H1 (cell line): Measurements from ENCODE around the gene ERVFRD-1. TPM values are rescaled to one million over a fixed set of nuclear protein-coding genes. Genes with fewer than 3 reads are reported as not detected.

Source experiments
- CBX8 ChIP-seq: fragments of 300-800, 300-1000 bp; sonication (generic); IDR thresholded peaks from 2 replicates; pipeline ENCODE4 v1.7.1; 2016; ENCODE audit warnings: low read depth, low read length, borderline replicate concordance
- TCF12 ChIP-seq: IDR thresholded peaks from 2 replicates; pipeline ENCODE4 v1.6.1; 2011; ENCODE audit warnings: low read depth, mild to moderate bottlenecking, low read length
- polyA plus RNA-seq, 7 experiments: library from polyadenylated mRNA; depleted of rRNA in 3 of 7; stranded (reverse) in 5 of 7; unstranded in 2 of 7; fragments of >200 nt in 5 of 7; fragments of 200-250 nt in 2 of 7; gene quantifications; 1 replicate in 5 of 7; 2 replicates in 1 of 7; 4 replicates in 1 of 7; pipeline versions ENCODE4 v1.2.1 to v1.2.3, GENCODE V29; 2011 to 2013; ENCODE audit warnings: missing spikeins in 2 of 7, mixed read lengths in 2 of 7
- total RNA-seq: library from RNA; stranded (reverse); fragmentation: NEBNext Ultra II Directional; extraction: Animal tissue kit (Norgen Biotek cat#: 25700); gene quantifications from 2 replicates; pipeline ENCODE4 v1.2.1, GENCODE V29; 2021
- TF ChIP-seq, protein P1 (sequence below): fragments of 300-600 bp; sonication (generic); IDR thresholded peaks from 2 replicates; pipeline ENCODE4 v1.7.1; 2012; ENCODE audit warnings: low read length, moderate library complexity, mild to moderate bottlenecking, inconsistent platforms; ENCODE audit not compliant: insufficient replicate concordance

The ERVFRD-1 gene
- total and polyA plus RNA-seq, 2 of the 8 experiments (the other 6 are each of a cell fraction or from before 2014, with no cell fraction given) = not detected

DNA sequence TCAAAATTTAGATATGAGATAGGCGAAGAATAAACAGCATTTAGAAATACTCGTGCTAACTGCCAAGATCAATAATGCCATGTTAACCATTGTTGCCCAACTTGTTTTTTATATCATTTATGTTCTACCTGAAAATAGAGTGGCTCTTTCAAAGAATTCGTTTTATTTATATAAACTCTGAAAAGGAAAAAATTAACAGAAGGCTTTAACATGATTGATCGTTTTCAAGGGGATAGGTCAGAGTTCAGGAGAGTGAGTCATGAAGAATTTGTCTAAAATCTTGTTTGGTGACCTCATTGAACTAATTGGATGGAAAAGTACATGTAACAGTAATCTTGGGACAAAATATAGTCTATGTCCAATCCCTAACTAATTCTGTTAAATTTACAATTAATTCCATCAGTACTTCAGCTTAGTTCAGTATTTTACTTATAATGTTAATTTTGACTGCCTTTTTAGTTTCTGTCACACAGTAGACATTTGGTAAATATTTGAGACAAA, 56.3 kb downstream of the ERVFRD-1 start (continued):
- TF ChIP-seq, protein P1, sequence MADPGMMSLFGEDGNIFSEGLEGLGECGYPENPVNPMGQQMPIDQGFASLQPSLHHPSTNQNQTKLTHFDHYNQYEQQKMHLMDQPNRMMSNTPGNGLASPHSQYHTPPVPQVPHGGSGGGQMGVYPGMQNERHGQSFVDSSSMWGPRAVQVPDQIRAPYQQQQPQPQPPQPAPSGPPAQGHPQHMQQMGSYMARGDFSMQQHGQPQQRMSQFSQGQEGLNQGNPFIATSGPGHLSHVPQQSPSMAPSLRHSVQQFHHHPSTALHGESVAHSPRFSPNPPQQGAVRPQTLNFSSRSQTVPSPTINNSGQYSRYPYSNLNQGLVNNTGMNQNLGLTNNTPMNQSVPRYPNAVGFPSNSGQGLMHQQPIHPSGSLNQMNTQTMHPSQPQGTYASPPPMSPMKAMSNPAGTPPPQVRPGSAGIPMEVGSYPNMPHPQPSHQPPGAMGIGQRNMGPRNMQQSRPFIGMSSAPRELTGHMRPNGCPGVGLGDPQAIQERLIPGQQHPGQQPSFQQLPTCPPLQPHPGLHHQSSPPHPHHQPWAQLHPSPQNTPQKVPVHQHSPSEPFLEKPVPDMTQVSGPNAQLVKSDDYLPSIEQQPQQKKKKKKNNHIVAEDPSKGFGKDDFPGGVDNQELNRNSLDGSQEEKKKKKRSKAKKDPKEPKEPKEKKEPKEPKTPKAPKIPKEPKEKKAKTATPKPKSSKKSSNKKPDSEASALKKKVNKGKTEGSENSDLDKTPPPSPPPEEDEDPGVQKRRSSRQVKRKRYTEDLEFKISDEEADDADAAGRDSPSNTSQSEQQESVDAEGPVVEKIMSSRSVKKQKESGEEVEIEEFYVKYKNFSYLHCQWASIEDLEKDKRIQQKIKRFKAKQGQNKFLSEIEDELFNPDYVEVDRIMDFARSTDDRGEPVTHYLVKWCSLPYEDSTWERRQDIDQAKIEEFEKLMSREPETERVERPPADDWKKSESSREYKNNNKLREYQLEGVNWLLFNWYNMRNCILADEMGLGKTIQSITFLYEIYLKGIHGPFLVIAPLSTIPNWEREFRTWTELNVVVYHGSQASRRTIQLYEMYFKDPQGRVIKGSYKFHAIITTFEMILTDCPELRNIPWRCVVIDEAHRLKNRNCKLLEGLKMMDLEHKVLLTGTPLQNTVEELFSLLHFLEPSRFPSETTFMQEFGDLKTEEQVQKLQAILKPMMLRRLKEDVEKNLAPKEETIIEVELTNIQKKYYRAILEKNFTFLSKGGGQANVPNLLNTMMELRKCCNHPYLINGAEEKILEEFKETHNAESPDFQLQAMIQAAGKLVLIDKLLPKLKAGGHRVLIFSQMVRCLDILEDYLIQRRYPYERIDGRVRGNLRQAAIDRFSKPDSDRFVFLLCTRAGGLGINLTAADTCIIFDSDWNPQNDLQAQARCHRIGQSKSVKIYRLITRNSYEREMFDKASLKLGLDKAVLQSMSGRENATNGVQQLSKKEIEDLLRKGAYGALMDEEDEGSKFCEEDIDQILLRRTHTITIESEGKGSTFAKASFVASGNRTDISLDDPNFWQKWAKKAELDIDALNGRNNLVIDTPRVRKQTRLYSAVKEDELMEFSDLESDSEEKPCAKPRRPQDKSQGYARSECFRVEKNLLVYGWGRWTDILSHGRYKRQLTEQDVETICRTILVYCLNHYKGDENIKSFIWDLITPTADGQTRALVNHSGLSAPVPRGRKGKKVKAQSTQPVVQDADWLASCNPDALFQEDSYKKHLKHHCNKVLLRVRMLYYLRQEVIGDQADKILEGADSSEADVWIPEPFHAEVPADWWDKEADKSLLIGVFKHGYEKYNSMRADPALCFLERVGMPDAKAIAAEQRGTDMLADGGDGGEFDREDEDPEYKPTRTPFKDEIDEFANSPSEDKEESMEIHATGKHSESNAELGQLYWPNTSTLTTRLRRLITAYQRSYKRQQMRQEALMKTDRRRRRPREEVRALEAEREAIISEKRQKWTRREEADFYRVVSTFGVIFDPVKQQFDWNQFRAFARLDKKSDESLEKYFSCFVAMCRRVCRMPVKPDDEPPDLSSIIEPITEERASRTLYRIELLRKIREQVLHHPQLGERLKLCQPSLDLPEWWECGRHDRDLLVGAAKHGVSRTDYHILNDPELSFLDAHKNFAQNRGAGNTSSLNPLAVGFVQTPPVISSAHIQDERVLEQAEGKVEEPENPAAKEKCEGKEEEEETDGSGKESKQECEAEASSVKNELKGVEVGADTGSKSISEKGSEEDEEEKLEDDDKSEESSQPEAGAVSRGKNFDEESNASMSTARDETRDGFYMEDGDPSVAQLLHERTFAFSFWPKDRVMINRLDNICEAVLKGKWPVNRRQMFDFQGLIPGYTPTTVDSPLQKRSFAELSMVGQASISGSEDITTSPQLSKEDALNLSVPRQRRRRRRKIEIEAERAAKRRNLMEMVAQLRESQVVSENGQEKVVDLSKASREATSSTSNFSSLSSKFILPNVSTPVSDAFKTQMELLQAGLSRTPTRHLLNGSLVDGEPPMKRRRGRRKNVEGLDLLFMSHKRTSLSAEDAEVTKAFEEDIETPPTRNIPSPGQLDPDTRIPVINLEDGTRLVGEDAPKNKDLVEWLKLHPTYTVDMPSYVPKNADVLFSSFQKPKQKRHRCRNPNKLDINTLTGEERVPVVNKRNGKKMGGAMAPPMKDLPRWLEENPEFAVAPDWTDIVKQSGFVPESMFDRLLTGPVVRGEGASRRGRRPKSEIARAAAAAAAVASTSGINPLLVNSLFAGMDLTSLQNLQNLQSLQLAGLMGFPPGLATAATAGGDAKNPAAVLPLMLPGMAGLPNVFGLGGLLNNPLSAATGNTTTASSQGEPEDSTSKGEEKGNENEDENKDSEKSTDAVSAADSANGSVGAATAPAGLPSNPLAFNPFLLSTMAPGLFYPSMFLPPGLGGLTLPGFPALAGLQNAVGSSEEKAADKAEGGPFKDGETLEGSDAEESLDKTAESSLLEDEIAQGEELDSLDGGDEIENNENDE = no peak
- TF ChIP-seq TCF12 (no peak), CBX8 (no peak)
